HEK293 (cell line): ENCODE measurements around the gene PRLR.

Experiments used
- CTCF ChIA-PET: fragments of 350-600 bp; formaldehyde crosslinking; extraction: SDS; loops from one replicate; lab custom pipeline; 2021; ENCODE audit warnings: antibody characterized with exemption; lab: Yijun Ruan, JAX
- POLR2A ChIA-PET: fragments of 300-600 bp; formaldehyde crosslinking; extraction: SDS; loops from one replicate; lab custom pipeline; 2020; ENCODE audit warnings: antibody characterized with exemption, inconsistent platforms; lab: Yijun Ruan, JAX
- H3K27ac ChIP-seq: fragments of 200-500 bp; sonication (Bioruptor generic); 2 replicates; pipeline ENCODE4 v1.5.1; 2014; ENCODE audit warnings: low read depth, low read length, control low read depth, inconsistent platforms; ENCODE audit errors: extremely low read depth
- H3K36me3 ChIP-seq, 2 experiments: fragments of 200-500 bp in 1 of 2; sonication (Bioruptor generic) in 1 of 2; 1 replicate in 1 of 2; 2 replicates in 1 of 2; pipeline ENCODE4 v1.5.1; 2014 to 2017; ENCODE audit warnings: inconsistent platforms in 2 of 2, low read length in 2 of 2; ENCODE audit not compliant: control insufficient read depth in 2 of 2, insufficient read depth in 1 of 2
- H3K4me1 ChIP-seq: fragments of 200-500 bp; sonication (Bioruptor generic); 2 replicates; pipeline ENCODE4 v1.5.1; 2014; ENCODE audit warnings: mild to moderate bottlenecking, low read length, inconsistent platforms; ENCODE audit not compliant: control insufficient read depth, insufficient read depth
- H3K4me3 ChIP-seq: 2 replicates; pipeline ENCODE4 v1.5.1; 2011; ENCODE audit warnings: low read depth, mild to moderate bottlenecking, control low read depth, low read length, moderate library complexity
- H3K9me3 ChIP-seq: fragments of 200-500 bp; sonication (Bioruptor generic); 2 replicates; pipeline ENCODE4 v1.5.1; 2014; ENCODE audit warnings: low read depth, low read length, inconsistent platforms; ENCODE audit not compliant: control insufficient read depth, insufficient read depth
- EGR2 ChIP-seq: fragments of 450-650 bp; formaldehyde crosslinking; IDR thresholded peaks from 2 replicates; pipeline ENCODE4 v1.5.1; 2016; ENCODE audit warnings: low read depth, missing biosample characterization, missing genetic modification characterization
- FEZF1 ChIP-seq: fragments of 450-650 bp; formaldehyde crosslinking; IDR thresholded peaks from 2 replicates; pipeline ENCODE4 v1.5.1; 2016; ENCODE audit warnings: missing biosample characterization, missing genetic modification characterization
- GFI1B ChIP-seq: fragments of 450-650 bp; formaldehyde crosslinking; IDR thresholded peaks from 2 replicates; pipeline ENCODE4 v1.5.1; 2016; ENCODE audit warnings: missing biosample characterization, missing genetic modification characterization
- GLI2 ChIP-seq: fragments of 450-650 bp; formaldehyde crosslinking; IDR thresholded peaks from 2 replicates; pipeline ENCODE4; 2017; ENCODE audit warnings: missing biosample characterization, missing genetic modification characterization, low read depth, borderline replicate concordance
- HOXC10 ChIP-seq: sonication (generic); formaldehyde crosslinking; IDR thresholded peaks from 2 replicates; pipeline ENCODE4 v1.8.1; 2023; ENCODE audit warnings: mild to moderate bottlenecking, missing genetic modification reagents
- KLF16 ChIP-seq: fragments of 450-650 bp; formaldehyde crosslinking; IDR thresholded peaks from 2 replicates; pipeline ENCODE4 v1.5.1; 2017; ENCODE audit warnings: missing biosample characterization, missing genetic modification characterization
- MYNN ChIP-seq: fragments of 450-650 bp; formaldehyde crosslinking; IDR thresholded peaks from 2 replicates; pipeline ENCODE4 v1.5.1; 2016; ENCODE audit warnings: missing biosample characterization, missing genetic modification characterization, borderline replicate concordance
- SETDB1 ChIP-seq: IDR thresholded peaks from one replicate; pipeline ENCODE4 v1.6.1; 2017; ENCODE audit warnings: mild to moderate bottlenecking, low read length, moderate library complexity, mixed read lengths; ENCODE audit not compliant: insufficient read length
- TCF7L2 ChIP-seq: IDR thresholded peaks from 2 replicates; pipeline ENCODE4 v1.6.1; 2011; ENCODE audit warnings: low read depth, mild to moderate bottlenecking, inconsistent platforms, low read length, moderate library complexity, borderline replicate concordance
- ZBTB17 ChIP-seq: fragments of 450-650 bp; formaldehyde crosslinking; IDR thresholded peaks from 2 replicates; pipeline ENCODE4 v1.5.1; 2016; ENCODE audit warnings: missing biosample characterization, missing genetic modification characterization
- ZBTB7A ChIP-seq: fragments of 450-650 bp; formaldehyde crosslinking; IDR thresholded peaks from 2 replicates; pipeline ENCODE4 v1.5.1; 2016; ENCODE audit warnings: low read depth, missing biosample characterization, missing genetic modification characterization
- ZBTB8A ChIP-seq: fragments of 450-650 bp; formaldehyde crosslinking; IDR thresholded peaks from 2 replicates; pipeline ENCODE4 v1.5.1; 2016; ENCODE audit warnings: missing biosample characterization, missing genetic modification characterization
- ZIC2 ChIP-seq: fragments of 450-650 bp; formaldehyde crosslinking; IDR thresholded peaks from 2 replicates; pipeline ENCODE4 v1.5.1; 2016; ENCODE audit warnings: missing biosample characterization, missing genetic modification characterization
- ZNF112 ChIP-seq: fragments of 450-650 bp; formaldehyde crosslinking; IDR thresholded peaks from 2 replicates; pipeline ENCODE4 v1.5.0; 2017; ENCODE audit warnings: missing biosample characterization, missing genetic modification characterization
- ZNF146 ChIP-seq: fragments of 450-650 bp; formaldehyde crosslinking; IDR thresholded peaks from 2 replicates; pipeline ENCODE4 v1.5.1; 2016; ENCODE audit warnings: missing biosample characterization, missing genetic modification characterization
- ZNF157 ChIP-seq: fragments of 450-650 bp; formaldehyde crosslinking; IDR thresholded peaks from 2 replicates; pipeline ENCODE4 v1.5.1; 2016; ENCODE audit warnings: missing biosample characterization, missing genetic modification characterization
- ZNF184 ChIP-seq: fragments of 450-650 bp; IDR thresholded peaks from 2 replicates; pipeline ENCODE4 v1.5.1; 2018; ENCODE audit warnings: missing biosample characterization, mild to moderate bottlenecking, missing genetic modification characterization
- ZNF19 ChIP-seq: fragments of 450-650 bp; formaldehyde crosslinking; IDR thresholded peaks from 2 replicates; pipeline ENCODE4; 2016; ENCODE audit warnings: missing biosample characterization, missing genetic modification characterization, low read depth
- ZNF335 ChIP-seq: fragments of 450-650 bp; formaldehyde crosslinking; conservative IDR thresholded peaks from 2 replicates; pipeline ENCODE4 v1.5.1; 2016; ENCODE audit warnings: missing biosample characterization, missing genetic modification characterization
- ZNF37A ChIP-seq: fragments of 450-650 bp; IDR thresholded peaks from 2 replicates; pipeline ENCODE4 v1.5.1; 2018; ENCODE audit warnings: missing biosample characterization, missing genetic modification characterization
- ZNF404 ChIP-seq: fragments of 450-650 bp; formaldehyde crosslinking; IDR thresholded peaks from 2 replicates; pipeline ENCODE4 v1.5.1; 2017; ENCODE audit warnings: missing biosample characterization, missing genetic modification characterization
- ZNF48 ChIP-seq: fragments of 450-650 bp; formaldehyde crosslinking; IDR thresholded peaks from 2 replicates; pipeline ENCODE4 v1.5.1; 2016; ENCODE audit warnings: missing biosample characterization, missing genetic modification characterization
- ZNF561 ChIP-seq: fragments of 450-650 bp; IDR thresholded peaks from 2 replicates; pipeline ENCODE4 v1.5.1; 2018; ENCODE audit warnings: missing biosample characterization, missing genetic modification characterization, borderline replicate concordance
- ZNF585B ChIP-seq: fragments of 450-650 bp; formaldehyde crosslinking; IDR thresholded peaks from 2 replicates; pipeline ENCODE4 v1.5.1; 2016; ENCODE audit warnings: missing biosample characterization, missing genetic modification characterization
- ZNF658 ChIP-seq: fragments of 450-650 bp; formaldehyde crosslinking; IDR thresholded peaks from 2 replicates; pipeline ENCODE4; 2016; ENCODE audit warnings: missing biosample characterization, missing genetic modification characterization
- ZNF670 ChIP-seq: fragments of 450-650 bp; formaldehyde crosslinking; IDR thresholded peaks from 2 replicates; pipeline ENCODE4 v1.5.1; 2016; ENCODE audit warnings: missing biosample characterization, missing genetic modification characterization, low read depth
- ZNF701 ChIP-seq: fragments of 450-650 bp; formaldehyde crosslinking; IDR thresholded peaks from 2 replicates; pipeline ENCODE4 v1.5.1; 2016; ENCODE audit warnings: missing biosample characterization, missing genetic modification characterization
- ZNF776 ChIP-seq: fragments of 450-650 bp; formaldehyde crosslinking; IDR thresholded peaks from 2 replicates; pipeline ENCODE4 v1.5.0; 2017; ENCODE audit warnings: missing biosample characterization, missing genetic modification characterization, borderline replicate concordance

Gene PRLR

DNA sequence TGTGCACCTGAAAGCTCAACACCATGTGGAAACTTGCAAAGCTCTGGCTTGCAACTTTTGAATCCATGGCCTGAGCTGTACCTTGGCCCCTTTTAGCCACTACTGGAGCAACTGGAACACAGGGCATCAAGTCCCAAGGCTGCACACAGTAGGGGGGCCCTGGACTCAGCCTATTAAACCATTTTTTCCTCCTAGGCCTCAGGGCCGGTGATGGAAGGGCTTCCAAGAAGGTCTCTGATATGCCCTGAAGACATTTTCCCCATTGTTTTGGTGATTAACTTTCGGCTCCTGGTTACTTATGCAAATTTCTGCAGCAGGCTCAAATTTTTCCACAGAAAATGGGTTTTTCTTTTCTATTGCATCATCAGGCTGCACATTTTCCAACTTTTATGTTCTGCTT is 22.7 kb upstream of the PRLR start:
- ChIA-PET POLR2A (no interaction called here), CTCF (no interaction called here)
- H3K27ac ChIP-seq, result no peak overlapping the region
- TF ChIP-seq ZNF585B (tag by site-specific recombination) (peak; percentile 91), ZNF37A (no peak), ZNF157 (tag by site-specific recombination) (no peak), GLI2 (tag by site-specific recombination) (no peak), GFI1B (no peak), ZNF112 (tag by site-specific recombination) (no peak), ZNF19 (tag by site-specific recombination) (no peak), ZNF658 (tag by site-specific recombination) (no peak)
- no peaks in the 10 kb centered on the region for H3K36me3 ChIP-seq
- no peaks in the 10 kb centered on the region; the same call in 1 of the 2 replicates for H3K9me3 ChIP-seq
- H3K4me3 ChIP-seq, result no peak overlapping the region
- peaks cover 4% of the 10 kb centered on the region; the same call in 1 of the 2 replicates for H3K4me1 ChIP-seq

DNA sequence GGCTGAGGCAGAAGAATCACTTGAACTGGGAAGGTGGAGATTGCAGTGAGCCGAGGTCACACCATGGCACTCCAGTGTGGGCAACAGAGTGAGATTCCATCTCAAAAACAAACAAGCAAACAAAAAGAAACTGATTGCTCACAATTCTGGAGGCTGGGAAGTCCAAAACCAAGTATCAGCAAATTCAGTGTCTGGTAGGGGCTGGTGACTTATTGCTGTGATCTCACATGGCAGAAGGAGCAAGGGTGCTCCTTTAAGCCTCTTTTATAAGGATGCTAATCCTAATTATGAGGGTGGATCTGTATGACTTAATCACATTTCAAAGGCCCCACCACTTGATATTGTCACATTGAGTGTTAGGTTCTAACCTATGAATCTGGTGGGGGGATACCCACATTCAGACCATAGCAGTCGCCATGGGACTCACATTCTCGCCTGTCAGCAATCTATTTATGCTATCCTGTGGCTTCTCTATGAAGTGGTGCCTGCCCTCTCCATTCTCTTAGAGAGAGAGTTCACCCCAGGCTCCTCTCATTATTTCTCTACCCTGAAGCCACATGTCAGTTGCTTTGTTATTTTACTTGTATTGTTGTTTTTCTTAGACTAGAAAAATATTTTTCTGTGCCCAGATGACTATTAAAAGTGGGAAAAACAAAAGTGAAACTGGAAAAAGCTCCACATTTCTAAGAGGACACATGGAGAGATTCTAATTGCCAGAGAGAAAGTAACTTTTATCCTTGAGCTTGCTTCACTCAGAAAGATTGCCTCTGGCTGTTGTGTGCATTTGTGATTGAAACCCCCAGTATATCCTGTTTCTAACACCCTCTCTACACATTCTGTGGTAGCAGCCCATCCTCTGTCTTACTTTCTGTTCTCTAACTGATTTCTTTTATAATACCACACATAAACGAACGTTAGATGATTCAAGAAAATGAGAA is 18.8 kb upstream of the PRLR start:
- no peaks in the 10 kb centered on the region for H3K36me3 ChIP-seq
- ChIA-PET POLR2A (interaction anchor here (0.6 kb wide), 1 partner anchor 54 kb away, joined by 3 read pairs; no protein-coding TSS in a partner anchor), CTCF (no interaction called here)
- H3K27ac ChIP-seq, result no peak overlapping the region
- H3K4me3 ChIP-seq, result no peak overlapping the region
- TF ChIP-seq ZNF48 (tag by site-specific recombination) (no peak), ZNF561 (tag by site-specific recombination) (no peak), ZNF184 (no peak), ZNF404 (tag by site-specific recombination) (no peak), ZBTB7A (tag by site-specific recombination) (no peak), MYNN (tag by site-specific recombination) (no peak), ZNF146 (tag by site-specific recombination) (no peak), ZNF701 (no peak), SETDB1 (peak; percentile 61), ZBTB17 (tag by site-specific recombination) (peak; percentile 37; the same call in 1 of the 2 replicates), KLF16 (tag by site-specific recombination) (no peak), EGR2 (tag by site-specific recombination) (no peak), ZBTB8A (no peak), TCF7L2 (no peak), HOXC10 (no peak), FEZF1 (tag by site-specific recombination) (no peak), ZIC2 (0 out of 2 replicates have a peak, but pooled peaks have one; percentile 23)
- H3K4me1 ChIP-seq, result peaks cover 4% of the 10 kb centered on the region; the same call in 1 of the 2 replicates
- H3K9me3 ChIP-seq, result no peaks in the 10 kb centered on the region; the same call in 1 of the 2 replicates

DNA sequence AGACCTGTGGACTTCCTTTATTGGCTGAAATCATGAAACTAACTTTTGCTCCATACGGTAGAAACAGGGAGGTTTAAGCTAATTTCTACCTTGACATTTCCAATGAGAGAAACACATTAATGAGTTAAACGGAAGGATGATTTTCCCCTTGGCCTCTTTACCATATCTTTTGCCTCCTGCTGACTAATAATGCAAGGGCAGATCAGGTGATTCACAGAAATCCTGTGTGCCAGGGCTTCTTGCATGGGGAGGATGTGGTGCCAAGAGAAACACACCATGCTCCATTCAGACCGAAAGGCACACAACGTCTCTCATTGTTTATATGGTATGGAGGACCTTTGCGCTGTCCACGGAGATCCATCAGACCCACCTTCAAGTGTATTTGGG is 17.4 kb upstream of the PRLR start:
- Histone ChIP-seq H3K27ac (no peak overlapping the region), H3K9me3 (no peaks in the 10 kb centered on the region; the same call in 1 of the 2 replicates), H3K36me3 (no peaks in the 10 kb centered on the region)
- CTCF ChIA-PET, result interaction anchor here (1.1 kb wide), 1 partner anchor 24 kb away, joined by 4 read pairs; no protein-coding TSS in a partner anchor
- TF ChIP-seq ZNF335 (tag by site-specific recombination) (no peak), ZNF776 (tag by site-specific recombination) (no peak), ZNF670 (tag by site-specific recombination) (no peak)
- TF ChIP-seq, all 188 proteins: peak for 0
- no peak overlapping the region for H3K4me3 ChIP-seq
- peaks cover 4% of the 10 kb centered on the region; the same call in 1 of the 2 replicates for H3K4me1 ChIP-seq
- POLR2A ChIA-PET, result no interaction called here
